ENCODE results near the gene IFNG-AS1. TPM values are rescaled to one million over a fixed set of nuclear protein-coding genes. Genes with fewer than 3 reads are reported as not detected.

The IFNG-AS1 gene
- total and polyA plus RNA-seq, 2 experiments from 2014 or later: not detected

DNA sequence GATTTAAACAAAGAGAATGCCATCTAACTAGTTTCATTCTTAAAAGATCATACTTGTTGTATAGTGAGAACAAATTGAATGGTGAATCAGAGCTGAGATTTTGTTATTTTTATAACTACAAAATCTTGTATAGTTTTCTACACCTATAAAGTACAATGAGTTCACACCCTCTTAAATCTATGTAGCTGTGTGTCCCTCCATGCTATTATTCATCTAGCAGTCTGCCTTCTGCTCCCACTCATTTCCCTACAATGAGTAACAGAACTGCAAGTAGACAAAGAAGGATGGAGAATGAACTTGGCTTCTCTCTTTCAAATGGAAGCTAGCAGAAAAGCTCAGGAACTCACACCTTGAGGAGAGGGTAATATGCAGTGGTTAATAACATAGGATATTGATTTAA is 7.1 kb downstream of the IFNG-AS1 start:
- Histone ChIP-seq H3K27me3 (no peaks in the 10 kb centered on the region), H3K9me2 (replicated peaks; ENCODE audit: insufficient read depth) (no peaks in the 10 kb centered on the region), H3K4me2 (no peak overlapping the region), H3K79me2 (no peaks in the 10 kb centered on the region), H3K36me3 (replicated peaks; ENCODE audit: insufficient read depth, low read depth) (no peaks in the 10 kb centered on the region), H3K27ac (no peak overlapping the region), H3K9me3 (ENCODE audit: low read depth) (no peaks in the 10 kb centered on the region), H2AFZ (no peak overlapping the region), H4K20me1 (ENCODE audit: insufficient read depth, poor library complexity, severe bottlenecking) (no peaks in the 10 kb centered on the region), H3K4me1 (ENCODE audit: insufficient read depth) (peaks cover 4% of the 10 kb centered on the region), H3K4me3 (no peak overlapping the region)
- no peak for TF ChIP-seq EZH2phosphoT487 (IDR thresholded peaks at IDR 0.05; ENCODE audit: low read depth, severe bottlenecking, unreplicated experiment)
- no peak for TF ChIP-seq EZH2 (IDR thresholded peaks at IDR 0.05; ENCODE audit: borderline replicate concordance)
- TF ChIP-seq CTCF (IDR thresholded peaks at IDR 0.05; ENCODE audit: poor library complexity): no peak
- no peak for DNase-seq (ENCODE audit: low spot score)

DNA sequence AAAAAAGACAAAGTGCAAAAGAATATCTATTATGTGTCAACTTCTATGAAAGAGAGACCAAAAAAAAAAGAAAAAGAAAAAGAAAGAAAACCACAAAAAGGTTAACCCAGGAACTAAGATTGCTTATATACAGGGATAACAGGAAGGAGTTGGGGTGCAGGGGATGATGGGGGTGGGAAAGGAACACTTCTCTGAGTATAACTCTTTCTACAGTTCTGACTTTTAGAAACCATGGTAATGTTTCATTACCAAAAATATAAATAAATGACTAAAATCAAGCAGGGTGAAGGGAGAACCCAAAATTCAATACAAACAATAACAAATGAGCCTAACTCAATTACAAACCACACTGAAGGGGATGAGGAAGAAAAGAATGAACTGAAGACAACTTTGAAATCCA is 9.1 kb downstream of the IFNG-AS1 start:
- Histone ChIP-seq H3K9me3 (ENCODE audit: low read depth) (no peaks in the 10 kb centered on the region), H2AFZ (no peak overlapping the region), H4K20me1 (ENCODE audit: insufficient read depth, poor library complexity, severe bottlenecking) (no peaks in the 10 kb centered on the region), H3K4me3 (no peak overlapping the region), H3K36me3 (replicated peaks; ENCODE audit: insufficient read depth, low read depth) (no peaks in the 10 kb centered on the region), H3K9me2 (replicated peaks; ENCODE audit: insufficient read depth) (no peaks in the 10 kb centered on the region), H3K27ac (no peak overlapping the region), H3K79me2 (no peaks in the 10 kb centered on the region), H3K4me2 (no peak overlapping the region), H3K27me3 (no peaks in the 10 kb centered on the region), H3K4me1 (ENCODE audit: insufficient read depth) (peaks cover 4% of the 10 kb centered on the region)
- TF ChIP-seq EZH2phosphoT487 (IDR thresholded peaks at IDR 0.05; ENCODE audit: low read depth, severe bottlenecking, unreplicated experiment) (no peak), CTCF (IDR thresholded peaks at IDR 0.05; ENCODE audit: poor library complexity) (no peak), EZH2 (IDR thresholded peaks at IDR 0.05; ENCODE audit: borderline replicate concordance) (no peak)
- no peak for DNase-seq (ENCODE audit: low spot score)

- H3K27me3 ChIP-seq: no peaks in the 10 kb centered on the region
- no peaks in the 10 kb centered on the region for H3K9me2 ChIP-seq (replicated peaks; ENCODE audit: insufficient read depth)
- DNase-seq (ENCODE audit: low spot score): no peak
- H3K9me3 ChIP-seq (ENCODE audit: low read depth): no peaks in the 10 kb centered on the region
- no peak overlapping the region for H3K4me2 ChIP-seq
- H4K20me1 ChIP-seq (ENCODE audit: insufficient read depth, poor library complexity, severe bottlenecking): no peaks in the 10 kb centered on the region
- H3K4me3 ChIP-seq: no peak overlapping the region
- H3K4me1 ChIP-seq (ENCODE audit: insufficient read depth): peaks cover 4% of the 10 kb centered on the region
- H2AFZ ChIP-seq: no peak overlapping the region
- no peak overlapping the region for H3K27ac ChIP-seq
- H3K79me2 ChIP-seq: no peaks in the 10 kb centered on the region
- H3K36me3 ChIP-seq (replicated peaks; ENCODE audit: insufficient read depth, low read depth): no peaks in the 10 kb centered on the region
- TF ChIP-seq EZH2 (IDR thresholded peaks at IDR 0.05; ENCODE audit: borderline replicate concordance): no peak
- no peak for TF ChIP-seq CTCF (IDR thresholded peaks at IDR 0.05; ENCODE audit: poor library complexity)
- no peak for TF ChIP-seq EZH2phosphoT487 (IDR thresholded peaks at IDR 0.05; ENCODE audit: low read depth, severe bottlenecking, unreplicated experiment)
Observed at GRCh38 chr12:67999244-67999643, 10.0 kb downstream of the IFNG-AS1 start.

Measured in hepatocyte (in vitro differentiated cells).